Keratinocyte (primary cell): ENCODE measurements around the gene FBRSL1. TPM values are rescaled to one million over a fixed set of nuclear protein-coding genes. Genes with fewer than 3 reads are reported as not detected.

ENCODE experiments used
- DNase-seq: peaks from one replicate; pipeline ENCODE4 v3.0.0-alpha.2; 2011; ENCODE audit warnings: low read depth, missing footprints, low spot score
- FAIRE-seq: peaks from 2 replicates; lab custom pipeline; 2011; peaks lifted over from hg19 to GRCh38; lab: Jason Lieb, UNC
- H2AFZ ChIP-seq: 2 replicates; pipeline ENCODE4 v1.6.0; 2012; ENCODE audit warnings: low read length, control low read depth, inconsistent platforms; ENCODE audit not compliant: control insufficient read depth
- H3K27ac ChIP-seq: 2 replicates; pipeline ENCODE4 v1.5.1; 2011; ENCODE audit warnings: low read length; ENCODE audit not compliant: control insufficient read depth, insufficient read depth
- H3K27me3 ChIP-seq: 3 replicates; pipeline ENCODE4 v1.6.0; 2011; ENCODE audit warnings: low read length; ENCODE audit not compliant: control insufficient read depth, insufficient read depth; ENCODE audit errors: extremely low read depth
- H3K36me3 ChIP-seq, 2 experiments: 2 replicates in 1 of 2; 3 replicates in 1 of 2; pipeline ENCODE4 v1.5.1; 2011; ENCODE audit warnings: low read length in 2 of 2, mild to moderate bottlenecking in 1 of 2; ENCODE audit not compliant: control insufficient read depth in 2 of 2, insufficient read depth in 2 of 2; ENCODE audit errors: extremely low read depth in 1 of 2
- H3K4me1 ChIP-seq: 3 replicates; pipeline ENCODE4 v1.5.1; 2011; ENCODE audit warnings: low read length; ENCODE audit not compliant: control insufficient read depth, insufficient read depth; ENCODE audit errors: extremely low read depth
- H3K4me2 ChIP-seq: 3 replicates; pipeline ENCODE4 v1.6.0; 2011; ENCODE audit warnings: low read depth, low read length; ENCODE audit not compliant: control insufficient read depth, insufficient read depth; ENCODE audit errors: extremely low read depth
- H3K4me3 ChIP-seq, 3 experiments: fragments of 200-600 bp in 1 of 3; sonication (generic) in 1 of 3; 2 replicates in 2 of 3; 3 replicates in 1 of 3; pipeline ENCODE4 v1.5.1; 2011 to 2016; ENCODE audit warnings: low read length in 3 of 3, mild to moderate bottlenecking in 3 of 3, control low read depth in 2 of 3, inconsistent platforms in 1 of 3, low read depth in 1 of 3, mixed read lengths in 1 of 3, mixed run types in 1 of 3, moderate library complexity in 1 of 3; ENCODE audit not compliant: control insufficient read depth in 2 of 3, insufficient read depth in 2 of 3; ENCODE audit errors: extremely low read depth in 1 of 3
- H3K79me2 ChIP-seq: 2 replicates; pipeline ENCODE4 v1.6.0; 2012; ENCODE audit warnings: low read length; ENCODE audit not compliant: control insufficient read depth, insufficient read depth
- H3K9ac ChIP-seq: 3 replicates; pipeline ENCODE4 v1.6.0; 2011; ENCODE audit warnings: low read length; ENCODE audit not compliant: control insufficient read depth, insufficient read depth; ENCODE audit errors: extremely low read depth
- H3K9me1 ChIP-seq: 3 replicates; pipeline ENCODE4 v1.6.0; 2011; ENCODE audit warnings: low read length; ENCODE audit not compliant: control insufficient read depth, insufficient read depth; ENCODE audit errors: extremely low read depth
- H3K9me3 ChIP-seq: 2 replicates; pipeline ENCODE4 v1.5.1; 2012; ENCODE audit warnings: low read depth, low read length; ENCODE audit not compliant: control insufficient read depth
- H4K20me1 ChIP-seq: 3 replicates; pipeline ENCODE4 v1.6.0; 2011; ENCODE audit warnings: low read length; ENCODE audit not compliant: control insufficient read depth, insufficient read depth; ENCODE audit errors: extremely low read depth
- CTCF ChIP-seq, 3 experiments: IDR thresholded peaks in 1 of 3; conservative IDR thresholded peaks in 1 of 3; optimal IDR thresholded peaks in 1 of 3; 2 replicates in 2 of 3; 3 replicates in 1 of 3; pipeline versions ENCODE3 to v1.5.1; 2011; ENCODE audit warnings: low read length in 3 of 3, mild to moderate bottlenecking in 3 of 3, moderate library complexity in 2 of 3, control low read depth in 1 of 3, inconsistent platforms in 1 of 3; ENCODE audit not compliant: insufficient read depth in 2 of 3; ENCODE audit errors: extremely low read depth in 1 of 3
- EZH2 ChIP-seq: IDR thresholded peaks from one replicate; pipeline ENCODE4 v1.6.1; 2012; ENCODE audit warnings: inconsistent platforms, mild to moderate bottlenecking, low read length, moderate library complexity
- dilution Hi-C: fragments of 300-500 bp; cut with MboI; formaldehyde crosslinking; loops from one replicate; pipeline ENCODE4 v1.7.0; 2020; ENCODE audit warnings: low sequenced_read_pairs; ENCODE audit not compliant: extremely low pct_ligation_motif_present
- polyA plus RNA-seq, 5 experiments: library from polyadenylated mRNA; depleted of rRNA in 3 of 5; stranded (reverse) in 3 of 5; stranded (forward) in 1 of 5; unstranded in 1 of 5; fragments of >200 nt; gene quantifications; 1 replicate in 1 of 5; 2 replicates in 3 of 5; 3 replicates in 1 of 5; pipeline versions ENCODE4 v1.2.1 to v1.2.3, GENCODE V29; 2011 to 2012; ENCODE audit warnings: missing spikeins in 2 of 5, low read depth in 1 of 5, low replicate concordance in 1 of 5

FBRSL1 gene
- polyA plus RNA-seq, 1 donor (not counting 4 experiments of a cell fraction or from before 2014, with no cell fraction given), result 0.89 TPM

- Histone ChIP-seq H2AFZ (no peak overlapping the region), H3K79me2 (no peaks in the 10 kb centered on the region), H3K9me1 (no peaks in the 10 kb centered on the region), H3K4me2 (no peak overlapping the region), H3K4me3 (no peak overlapping the region), H3K27me3 (no peaks in the 10 kb centered on the region), H3K4me1 (peaks cover 2% of the 10 kb centered on the region), H4K20me1 (peaks cover 3% of the 10 kb centered on the region), H3K9me3 (no peaks in the 10 kb centered on the region), H3K9ac (no peak overlapping the region), H3K27ac (no peak overlapping the region), H3K36me3 (peaks cover 0 to 2% of the 10 kb centered on the region in 2 experiments)
- dilution Hi-C loops, result no loop called here
- TF ChIP-seq CTCF (optimal IDR thresholded peaks at IDR 0.05 in 1 of 3, IDR thresholded peaks at IDR 0.05 in 1 of 3, conservative IDR thresholded peaks at IDR 0.05 in 1 of 3; ENCODE audit: extremely low read depth in 1 of 3, insufficient read depth in 2 of 3, low read length in 3 of 3), result no peak
- TF ChIP-seq EZH2, result no peak
- FAIRE-seq, result no peak
- no peak for DNase-seq
Observed at GRCh38 chr12:132549059-132549458, 59.1 kb downstream of the FBRSL1 start.

GRCh38 chr12:132550014-132550802, 60.3 kb downstream of the FBRSL1 start:
- no peak for DNase-seq
- FAIRE-seq, result no peak
- H2AFZ ChIP-seq, result no peak overlapping the region
- H3K27ac ChIP-seq, result no peak overlapping the region
- H3K27me3 ChIP-seq, result no peaks in the 10 kb centered on the region
- no peak overlapping the region for H3K4me3 ChIP-seq
- H3K9ac ChIP-seq, result no peak overlapping the region
- H3K36me3 ChIP-seq, result peaks cover 0 to 2% of the 10 kb centered on the region in 2 experiments
- TF ChIP-seq EZH2 (no peak), CTCF (optimal IDR thresholded peaks at IDR 0.05 in 1 of 3, IDR thresholded peaks at IDR 0.05 in 1 of 3, conservative IDR thresholded peaks at IDR 0.05 in 1 of 3; ENCODE audit: extremely low read depth in 1 of 3, insufficient read depth in 2 of 3, low read length in 3 of 3) (no peak)
- no peaks in the 10 kb centered on the region for H3K9me3 ChIP-seq
- no peaks in the 10 kb centered on the region for H3K9me1 ChIP-seq
- peaks cover 2% of the 10 kb centered on the region for H3K4me1 ChIP-seq
- dilution Hi-C loops, result no loop called here
- H3K4me2 ChIP-seq, result no peak overlapping the region
- peaks cover 3% of the 10 kb centered on the region for H4K20me1 ChIP-seq
- no peaks in the 10 kb centered on the region for H3K79me2 ChIP-seq
